ENCODE results near the gene ABCG5.

DNA sequence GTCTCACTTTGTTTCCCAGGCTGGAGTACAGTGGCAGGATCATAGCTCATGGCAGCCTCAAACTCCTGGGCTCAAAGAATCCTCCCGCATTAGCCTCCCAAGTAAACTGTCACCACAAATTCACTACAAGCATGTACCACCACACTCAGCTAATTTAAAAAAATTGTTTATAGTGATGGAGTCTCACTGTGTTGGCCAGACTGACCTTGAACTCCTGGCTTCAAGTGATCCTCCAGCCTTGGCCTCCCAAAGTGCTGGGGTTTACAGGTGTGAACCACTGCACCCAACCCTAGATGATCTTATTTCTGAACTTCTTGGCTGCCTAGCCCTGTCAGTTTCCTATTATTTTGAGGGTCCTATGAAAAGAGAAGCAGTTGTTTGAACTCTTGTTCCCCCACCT lies 50.0 kb downstream of the ABCG5 start:
- TF ChIP-seq, protein P1, sequence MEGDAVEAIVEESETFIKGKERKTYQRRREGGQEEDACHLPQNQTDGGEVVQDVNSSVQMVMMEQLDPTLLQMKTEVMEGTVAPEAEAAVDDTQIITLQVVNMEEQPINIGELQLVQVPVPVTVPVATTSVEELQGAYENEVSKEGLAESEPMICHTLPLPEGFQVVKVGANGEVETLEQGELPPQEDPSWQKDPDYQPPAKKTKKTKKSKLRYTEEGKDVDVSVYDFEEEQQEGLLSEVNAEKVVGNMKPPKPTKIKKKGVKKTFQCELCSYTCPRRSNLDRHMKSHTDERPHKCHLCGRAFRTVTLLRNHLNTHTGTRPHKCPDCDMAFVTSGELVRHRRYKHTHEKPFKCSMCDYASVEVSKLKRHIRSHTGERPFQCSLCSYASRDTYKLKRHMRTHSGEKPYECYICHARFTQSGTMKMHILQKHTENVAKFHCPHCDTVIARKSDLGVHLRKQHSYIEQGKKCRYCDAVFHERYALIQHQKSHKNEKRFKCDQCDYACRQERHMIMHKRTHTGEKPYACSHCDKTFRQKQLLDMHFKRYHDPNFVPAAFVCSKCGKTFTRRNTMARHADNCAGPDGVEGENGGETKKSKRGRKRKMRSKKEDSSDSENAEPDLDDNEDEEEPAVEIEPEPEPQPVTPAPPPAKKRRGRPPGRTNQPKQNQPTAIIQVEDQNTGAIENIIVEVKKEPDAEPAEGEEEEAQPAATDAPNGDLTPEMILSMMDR (conservative IDR thresholded peaks at IDR 0.05 in 1 of 2, IDR thresholded peaks at IDR 0.05 in 1 of 2; ENCODE audit: extremely low read depth in 1 of 2, insufficient read depth in 1 of 2, low read depth in 1 of 2, low read length in 2 of 2) = no peak
- TF ChIP-seq EZH2 (IDR thresholded peaks at IDR 0.05; ENCODE audit: borderline replicate concordance, low read length) = no peak

All from mammary epithelial cell (primary cell).